Anterior cingulate cortex (tissue), 58 donors: Measurements from ENCODE around the gene TGFB1.
A peak's percentile ranks its signal among the peaks of the same experiment; 100 is the strongest.
"Not testable (repeated sequence)": the region's sequence is repeated elsewhere in the genome, so short reads cannot be mapped to it uniquely, and the experiment has no call there.

Source experiments
- DNase-seq, 58 donors: peaks; one replicate each; lab custom pipeline; 2025; lab: John Stamatoyannopoulos, UW

TGFB1 gene

DNA sequence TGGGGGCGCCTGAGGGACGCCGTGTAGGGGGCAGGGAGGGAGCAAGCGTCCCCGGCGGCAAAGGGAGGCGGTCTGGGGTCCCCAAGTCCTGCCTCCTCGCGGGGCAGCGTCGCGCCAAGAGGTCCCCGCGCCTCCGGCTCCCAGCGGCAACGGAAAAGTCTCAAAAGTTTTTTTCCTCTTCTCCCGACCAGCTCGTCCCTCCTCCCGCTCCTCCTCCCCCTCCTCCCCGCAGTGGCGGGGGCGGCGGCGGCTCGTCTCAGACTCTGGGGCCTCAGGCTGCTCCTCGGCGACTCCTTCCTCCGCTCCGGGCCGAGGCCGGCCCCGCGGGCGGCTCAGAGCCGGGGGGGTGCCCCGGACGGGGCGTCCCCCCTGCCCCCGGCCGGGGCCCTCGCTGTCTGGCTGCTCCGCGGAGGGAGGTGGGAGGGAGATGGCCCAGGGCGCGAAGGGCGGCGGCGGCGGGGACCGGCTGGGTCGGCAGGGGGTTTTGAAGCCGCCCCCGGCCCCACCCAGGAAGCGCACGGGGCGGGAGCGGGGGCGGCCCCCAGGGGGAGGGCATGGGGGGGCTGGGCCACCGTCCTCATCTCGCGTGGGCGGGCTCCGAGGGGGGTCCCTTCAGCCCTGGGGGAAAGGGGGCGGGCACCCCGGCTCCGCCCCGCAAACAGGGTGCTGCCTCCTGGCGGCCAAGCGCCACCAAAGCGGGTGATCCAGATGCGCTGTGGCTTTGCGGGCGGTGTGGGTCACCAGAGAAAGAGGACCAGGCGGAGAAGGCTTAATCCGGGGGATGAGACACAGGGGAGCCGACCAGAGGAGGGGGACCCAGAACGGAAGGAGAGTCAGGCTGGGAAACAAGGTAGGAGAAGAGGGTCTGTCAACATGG, at the start of gene TGFB1:
Gene TGFB1, minus strand, starts transcription at position 457 of the 877 bp plus-strand sequence. CDS start 878 bp downstream, outside the sequence.
- peak in 50 of 58 donors; percentile 9 to 71 (median 47) for DNase-seq

DNA sequence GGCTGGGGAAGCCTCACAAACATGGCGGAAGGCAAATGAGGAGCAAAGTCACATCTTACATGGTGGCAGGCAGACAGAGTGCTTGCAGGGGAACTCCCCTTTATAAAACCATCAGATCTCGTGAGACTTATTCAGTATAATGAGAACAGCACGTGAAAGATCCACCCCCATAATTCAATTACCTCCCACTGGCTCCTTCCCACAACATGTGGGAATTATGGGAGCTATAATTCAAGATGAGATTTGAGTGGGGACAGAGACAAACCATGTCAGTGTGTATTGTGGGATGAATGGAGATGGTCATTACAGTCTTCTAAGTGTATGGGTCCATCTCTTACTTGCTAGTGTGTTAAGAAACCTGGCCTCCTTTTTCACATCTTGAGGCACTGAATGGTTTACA, 48.3 kb upstream of the TGFB1 start:
- DNase-seq: no peak

DNA sequence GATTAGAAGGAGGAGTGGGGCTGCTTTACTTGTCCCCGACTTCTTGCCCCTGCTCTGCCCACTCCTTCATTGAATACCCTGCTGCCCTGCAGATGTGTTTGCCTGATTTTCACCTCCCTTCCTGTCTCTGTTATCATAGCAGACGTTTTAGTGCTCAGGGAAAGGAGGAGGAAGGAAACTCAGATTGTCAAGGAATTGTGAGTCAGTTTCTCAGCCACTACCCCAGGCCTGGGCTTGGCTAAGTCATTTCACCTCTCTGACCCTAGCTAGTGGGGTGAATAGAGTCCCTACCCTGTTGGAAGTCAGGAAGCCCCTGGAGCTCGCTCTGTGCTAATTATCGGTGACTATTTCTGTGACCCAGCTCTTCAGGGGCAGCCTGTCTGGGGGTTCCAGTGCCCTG, 47.8 kb upstream of the TGFB1 start:
- no peak for DNase-seq

DNA sequence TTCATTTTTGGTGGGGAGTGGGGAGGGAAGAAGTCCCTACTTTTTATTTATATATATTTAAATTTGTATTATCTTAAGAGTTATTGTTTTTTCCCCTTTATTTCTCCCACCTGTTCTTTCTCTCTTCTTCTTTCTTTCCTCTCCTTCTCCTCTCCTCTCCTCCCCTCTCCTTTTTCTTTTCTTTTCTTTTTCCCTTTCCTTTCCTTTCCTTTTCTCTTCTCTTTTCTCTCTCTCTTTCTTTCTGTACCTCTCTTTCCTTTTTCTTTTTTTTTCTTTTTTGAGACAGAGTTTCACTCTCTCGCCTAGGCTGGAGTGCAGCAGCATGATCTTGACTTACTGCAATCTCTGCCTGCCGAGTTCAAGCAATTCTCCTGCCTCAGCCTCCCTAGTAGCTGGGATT, 45.8 kb upstream of the TGFB1 start:
- DNase-seq: no peak

GRCh38 chr19:41399091-41399490, 45.4 kb upstream of the TGFB1 start:
- DNase-seq: no peak

GRCh38 chr19:41398598-41398997, 44.9 kb upstream of the TGFB1 start:
- no peak for DNase-seq

GRCh38 chr19:41398050-41398418, 44.3 kb upstream of the TGFB1 start:
- no peak for DNase-seq

GRCh38 chr19:41397086-41398049, 43.6 kb upstream of the TGFB1 start, which contains the start of the genes BCKDHA and EXOSC5:
Gene BCKDHA (plus strand): TSS chr19:41397818. CDS start chr19:41397828, 10 bp downstream.
Gene EXOSC5 (minus strand): TSS chr19:41397359. CDS start chr19:41397328, 31 bp downstream.
- peak; percentile 90 to 99 (median 98) for DNase-seq

DNA sequence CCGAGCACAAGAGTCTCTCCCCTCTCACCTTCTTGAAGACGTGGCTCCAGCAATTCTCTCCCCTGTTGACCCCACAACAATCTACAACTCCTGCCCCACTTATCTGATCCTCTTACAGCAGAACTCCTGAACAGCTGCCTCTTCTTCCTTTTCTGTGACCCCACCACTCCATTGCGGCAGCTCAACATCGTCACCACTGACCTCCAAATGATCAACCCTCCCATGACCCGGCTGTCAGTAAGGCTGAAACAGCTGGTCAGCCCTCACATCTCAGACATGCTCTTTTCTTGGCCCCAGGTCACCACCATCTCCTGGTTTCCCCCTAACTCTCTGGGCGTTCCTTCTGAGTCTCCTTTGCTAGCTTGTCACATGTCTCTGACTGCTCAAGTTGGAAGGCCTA, 41.6 kb upstream of the TGFB1 start:
- DNase-seq: no peak

DNA sequence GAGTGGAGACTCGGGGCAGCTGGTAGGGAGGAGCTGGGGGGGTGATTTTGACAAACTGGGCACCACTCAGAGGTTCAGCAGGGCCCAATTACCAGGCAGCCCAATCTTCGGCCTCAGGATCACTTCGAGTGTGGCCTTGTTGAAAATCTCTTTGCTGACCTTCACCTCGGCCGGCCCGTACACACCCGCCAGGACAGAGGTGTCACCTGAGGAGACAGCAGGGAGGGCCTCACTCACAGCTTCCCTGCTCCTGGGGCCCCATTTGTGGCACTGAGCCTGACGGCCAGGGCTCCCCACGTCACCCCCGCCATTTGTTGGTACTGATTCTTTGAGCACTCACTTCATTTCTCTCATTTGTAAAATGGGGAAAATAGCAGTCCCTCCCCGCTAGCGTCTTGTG, 39.1 kb upstream of the TGFB1 start:
- no peak for DNase-seq

DNA sequence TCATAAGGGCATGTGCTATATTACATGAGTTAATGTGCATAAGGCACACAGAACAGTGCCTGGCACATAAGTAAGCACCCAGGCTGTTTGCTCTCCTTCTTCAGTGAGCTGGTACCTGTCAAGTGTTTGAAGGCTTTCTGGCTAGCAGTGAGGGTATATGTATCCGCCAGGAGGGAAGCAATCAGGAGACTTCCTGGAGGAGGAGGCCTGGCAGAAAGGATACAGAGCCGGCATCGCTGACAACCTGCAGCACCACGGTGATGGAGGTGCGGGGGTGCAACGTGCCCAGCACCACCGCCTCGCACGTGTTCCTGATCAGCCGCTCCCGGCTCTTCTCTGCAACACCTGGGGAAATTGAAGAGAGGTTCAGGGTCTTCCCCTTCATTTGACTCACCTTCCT, 37.9 kb upstream of the TGFB1 start:
- DNase-seq: no peak

GRCh38 chr19:41386442-41386841, 32.7 kb upstream of the TGFB1 start:
- no peak for DNase-seq

DNA sequence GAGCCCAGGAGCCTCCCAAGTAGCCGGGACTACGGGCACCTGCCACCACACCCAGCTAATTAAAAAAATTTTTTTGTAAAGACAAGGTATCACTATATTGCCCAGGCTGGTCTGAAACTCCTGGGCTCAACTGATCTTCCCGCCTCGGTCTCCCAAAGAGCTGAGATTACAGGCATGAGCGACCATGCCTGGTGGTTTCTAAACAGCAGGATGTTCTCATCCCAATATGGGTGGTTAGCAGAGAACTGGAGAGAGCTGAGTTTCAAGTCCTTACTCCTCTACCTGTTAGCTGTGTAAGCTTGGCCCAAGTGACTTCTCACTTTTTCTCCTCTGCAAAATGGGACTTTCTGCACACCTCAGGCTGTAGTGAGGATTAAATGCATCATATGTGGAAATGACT, 30.6 kb upstream of the TGFB1 start:
- no peak for DNase-seq

DNA sequence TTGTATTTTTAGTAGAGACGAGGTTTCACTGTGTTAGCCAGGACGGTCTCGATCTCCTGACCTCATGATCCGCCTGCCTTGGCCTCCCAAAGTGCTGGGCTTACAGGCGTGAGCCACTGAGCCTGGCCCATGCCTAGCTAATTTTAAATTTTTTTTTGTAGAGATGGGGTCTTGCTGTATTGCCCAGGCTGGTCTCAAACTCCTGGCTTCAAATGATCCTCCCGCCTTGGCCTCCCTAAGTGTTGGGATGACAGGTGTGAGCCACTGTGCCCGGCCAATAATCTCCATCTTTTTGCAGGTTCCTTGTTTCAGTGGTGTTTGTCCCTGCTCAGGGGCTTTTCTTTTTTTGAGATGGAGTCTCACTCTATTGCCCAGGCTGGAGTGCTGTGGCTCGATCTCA, 27.8 kb upstream of the TGFB1 start:
- DNase-seq: not testable (repeated sequence)

DNA sequence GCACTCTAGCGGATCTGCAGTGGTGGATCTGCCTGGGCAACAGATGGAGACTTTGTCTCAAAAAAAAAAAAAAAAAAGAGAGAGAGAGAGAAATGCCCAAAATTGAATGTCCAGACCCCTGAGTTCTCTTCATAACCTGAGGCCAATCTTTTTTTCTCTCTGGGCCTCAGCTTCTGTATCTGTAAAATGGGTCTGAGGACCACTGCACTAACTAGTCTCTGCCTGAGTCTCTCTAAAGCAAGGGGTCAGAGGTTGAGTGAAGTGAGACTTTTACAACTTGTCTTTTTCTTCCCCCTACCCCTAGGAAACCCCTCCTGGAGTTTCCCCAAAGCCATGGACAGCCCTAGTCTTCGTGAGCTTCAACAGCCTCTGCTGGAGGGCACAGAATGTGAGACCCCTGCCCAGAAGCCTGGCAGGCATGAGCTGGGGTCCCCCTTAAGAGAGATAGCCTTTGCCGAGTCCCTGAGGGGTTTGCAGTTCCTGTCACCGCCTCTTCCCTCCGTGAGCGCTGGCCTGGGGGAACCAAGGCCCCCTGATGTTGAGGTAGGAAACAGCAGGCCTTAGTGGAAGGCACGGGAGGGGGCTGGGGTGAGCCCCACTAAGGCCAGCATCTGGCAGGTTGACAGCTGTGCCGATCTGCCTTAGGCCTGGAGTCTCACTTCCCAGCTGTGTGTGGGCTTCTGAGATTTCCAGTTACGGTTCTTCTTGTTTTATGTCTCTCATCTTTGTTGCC, 24.4 kb upstream of the TGFB1 start:
- no peak for DNase-seq

- no peak for DNase-seq
These were observed 23.3 kb upstream of the TGFB1 start for GRCh38 chr19:41376998-41377365.

DNA sequence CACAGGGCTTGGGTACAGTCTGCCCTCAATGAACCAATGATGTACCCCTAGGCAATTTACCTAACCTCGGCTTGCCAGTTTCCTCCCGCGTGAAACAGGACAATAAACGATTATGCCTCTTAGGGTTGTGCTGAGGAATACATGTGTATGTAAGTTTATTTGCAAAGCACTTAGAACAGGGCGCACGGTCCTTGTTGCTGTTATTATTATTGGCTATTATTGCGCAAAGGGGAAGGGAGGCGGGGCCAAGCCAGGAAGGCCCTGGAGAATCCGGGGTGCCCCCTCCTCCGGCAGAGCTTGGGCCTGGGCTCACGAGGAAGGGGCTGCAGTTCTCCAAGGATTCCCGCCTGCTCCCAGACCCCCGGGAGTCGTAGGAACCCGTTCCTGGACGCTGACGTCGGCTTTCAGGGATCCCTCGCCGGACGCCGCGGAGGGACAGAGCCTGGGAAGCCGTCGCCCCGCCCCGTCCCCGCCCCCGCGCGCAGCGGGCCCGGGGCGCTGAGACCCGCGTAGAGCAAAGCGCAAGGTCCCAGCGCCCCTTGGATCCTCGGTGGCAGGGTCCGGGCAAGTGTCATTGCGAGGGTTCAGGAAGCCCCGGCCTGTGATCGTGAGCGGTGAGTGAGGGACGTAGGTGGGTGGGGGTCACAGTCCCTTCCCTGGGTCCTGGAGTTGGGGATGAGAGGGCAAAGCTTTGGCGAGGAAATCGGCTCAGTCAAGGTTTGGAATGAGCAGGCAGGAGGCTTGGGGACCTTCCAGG, 22.7 kb upstream of the TGFB1 start, which contains the start of gene TMEM91:
Gene TMEM91, plus strand, starts transcription at position 293 of the 757 bp plus-strand sequence. CDS start 1,777 bp downstream, outside the sequence.
- peak in 3 of 58 donors; percentile 5 to 15 (median 10) for DNase-seq

- peak in 54 of 58 donors; percentile 8 to 82 (median 63) for DNase-seq
These were observed 20.3 kb upstream of the TGFB1 start for GRCh38 chr19:41373993-41374392.

- DNase-seq: no peak
These were observed 18.8 kb upstream of the TGFB1 start for GRCh38 chr19:41372501-41372900.
